ENCODE data around the gene PPFIBP1.
"Not testable (repeated sequence)": the region's sequence is repeated elsewhere in the genome, so short reads cannot be mapped to it uniquely, and the experiment has no call there.

The PPFIBP1 gene

GRCh38 chr12:27616356-27617142, 92.5 kb downstream of the PPFIBP1 start:
- H3K9ac ChIP-seq (ENCODE audit: low read depth, low read length): no peak overlapping the region
- H3K27me3 ChIP-seq (ENCODE audit: control insufficient read depth, insufficient read depth, low read length): no peaks in the 10 kb centered on the region

GRCh38 chr12:27618836-27619235, 94.8 kb downstream of the PPFIBP1 start:
- Histone ChIP-seq H3K4me1 (ENCODE audit: control insufficient read depth, insufficient read depth, low read length) (peaks cover 11% of the 10 kb centered on the region), H3K9me3 (ENCODE audit: control insufficient read depth, insufficient read depth, low read length) (no peaks in the 10 kb centered on the region), H3K4me3 (ENCODE audit: low read depth, low read length) (no peak overlapping the region), H3K27me3 (ENCODE audit: control insufficient read depth, insufficient read depth, low read length) (no peaks in the 10 kb centered on the region), H3K9ac (ENCODE audit: low read depth, low read length) (no peak overlapping the region), H3K36me3 (ENCODE audit: control insufficient read depth, insufficient read depth, low read length) (no peaks in the 10 kb centered on the region), H3K27ac (ENCODE audit: low read depth, low read length) (no peak overlapping the region)

More at GRCh38 chr12:27616356-27617142, 92.5 kb downstream of the PPFIBP1 start:
- Histone ChIP-seq H3K36me3 (ENCODE audit: control insufficient read depth, insufficient read depth, low read length) (no peaks in the 10 kb centered on the region), H3K4me3 (ENCODE audit: low read depth, low read length) (no peak overlapping the region), H3K4me1 (ENCODE audit: control insufficient read depth, insufficient read depth, low read length) (peaks cover 11% of the 10 kb centered on the region), H3K27ac (ENCODE audit: low read depth, low read length) (no peak overlapping the region), H3K9me3 (ENCODE audit: control insufficient read depth, insufficient read depth, low read length) (no peaks in the 10 kb centered on the region)

- Histone ChIP-seq H3K9me3 (ENCODE audit: control insufficient read depth, insufficient read depth, low read length) (no peaks in the 10 kb centered on the region), H3K4me3 (ENCODE audit: low read depth, low read length) (no peak overlapping the region), H3K27me3 (ENCODE audit: control insufficient read depth, insufficient read depth, low read length) (no peaks in the 10 kb centered on the region), H3K9ac (ENCODE audit: low read depth, low read length) (no peak overlapping the region), H3K27ac (ENCODE audit: low read depth, low read length) (no peak overlapping the region), H3K36me3 (ENCODE audit: control insufficient read depth, insufficient read depth, low read length) (no peaks in the 10 kb centered on the region), H3K4me1 (ENCODE audit: control insufficient read depth, insufficient read depth, low read length) (peaks cover 11% of the 10 kb centered on the region)
These were observed 95.3 kb downstream of the PPFIBP1 start for GRCh38 chr12:27619308-27619707.

- no peak overlapping the region for H3K9ac ChIP-seq (ENCODE audit: low read depth, low read length)
- H3K36me3 ChIP-seq (ENCODE audit: control insufficient read depth, insufficient read depth, low read length): no peaks in the 10 kb centered on the region
- no peak overlapping the region for H3K4me3 ChIP-seq (ENCODE audit: low read depth, low read length)
- no peaks in the 10 kb centered on the region for H3K27me3 ChIP-seq (ENCODE audit: control insufficient read depth, insufficient read depth, low read length)
- peaks cover 9% of the 10 kb centered on the region for H3K4me1 ChIP-seq (ENCODE audit: control insufficient read depth, insufficient read depth, low read length)
- H3K9me3 ChIP-seq (ENCODE audit: control insufficient read depth, insufficient read depth, low read length): no peaks in the 10 kb centered on the region
- no peak overlapping the region for H3K27ac ChIP-seq (ENCODE audit: low read depth, low read length)
These were observed 96.1 kb downstream of the PPFIBP1 start for GRCh38 chr12:27620121-27620520.

GRCh38 chr12:27622436-27623195, 98.6 kb downstream of the PPFIBP1 start:
- H3K27me3 ChIP-seq (ENCODE audit: control insufficient read depth, insufficient read depth, low read length): no peaks in the 10 kb centered on the region
- no peaks in the 10 kb centered on the region for H3K36me3 ChIP-seq (ENCODE audit: control insufficient read depth, insufficient read depth, low read length)
- no peaks in the 10 kb centered on the region for H3K9me3 ChIP-seq (ENCODE audit: control insufficient read depth, insufficient read depth, low read length)
- H3K27ac ChIP-seq (ENCODE audit: low read depth, low read length): no peak overlapping the region
- no peak overlapping the region for H3K9ac ChIP-seq (ENCODE audit: low read depth, low read length)
- H3K4me3 ChIP-seq (ENCODE audit: low read depth, low read length): no peak overlapping the region
- no peaks in the 10 kb centered on the region for H3K4me1 ChIP-seq (ENCODE audit: control insufficient read depth, insufficient read depth, low read length)

- Histone ChIP-seq H3K4me3 (ENCODE audit: low read depth, low read length) (no peak overlapping the region), H3K4me1 (ENCODE audit: control insufficient read depth, insufficient read depth, low read length) (no peaks in the 10 kb centered on the region), H3K36me3 (ENCODE audit: control insufficient read depth, insufficient read depth, low read length) (no peaks in the 10 kb centered on the region), H3K9me3 (ENCODE audit: control insufficient read depth, insufficient read depth, low read length) (no peaks in the 10 kb centered on the region), H3K27ac (ENCODE audit: low read depth, low read length) (no peak overlapping the region), H3K27me3 (ENCODE audit: control insufficient read depth, insufficient read depth, low read length) (no peaks in the 10 kb centered on the region), H3K9ac (ENCODE audit: low read depth, low read length) (no peak overlapping the region)
These were observed 99.6 kb downstream of the PPFIBP1 start for GRCh38 chr12:27623645-27624044.

- Histone ChIP-seq H3K27me3 (ENCODE audit: control insufficient read depth, insufficient read depth, low read length) (no peaks in the 10 kb centered on the region), H3K4me1 (ENCODE audit: control insufficient read depth, insufficient read depth, low read length) (no peaks in the 10 kb centered on the region), H3K4me3 (ENCODE audit: low read depth, low read length) (no peak overlapping the region), H3K27ac (ENCODE audit: low read depth, low read length) (no peak overlapping the region), H3K9ac (ENCODE audit: low read depth, low read length) (no peak overlapping the region), H3K36me3 (ENCODE audit: control insufficient read depth, insufficient read depth, low read length) (no peaks in the 10 kb centered on the region), H3K9me3 (ENCODE audit: control insufficient read depth, insufficient read depth, low read length) (no peaks in the 10 kb centered on the region)
These were observed 100.6 kb downstream of the PPFIBP1 start for GRCh38 chr12:27624586-27624985.

GRCh38 chr12:27627123-27627852, 103.3 kb downstream of the PPFIBP1 start:
- Histone ChIP-seq H3K27ac (ENCODE audit: low read depth, low read length) (no peak overlapping the region), H3K4me1 (ENCODE audit: control insufficient read depth, insufficient read depth, low read length) (no peaks in the 10 kb centered on the region), H3K9ac (ENCODE audit: low read depth, low read length) (no peak overlapping the region), H3K9me3 (ENCODE audit: control insufficient read depth, insufficient read depth, low read length) (no peaks in the 10 kb centered on the region), H3K4me3 (ENCODE audit: low read depth, low read length) (no peak overlapping the region), H3K27me3 (ENCODE audit: control insufficient read depth, insufficient read depth, low read length) (no peaks in the 10 kb centered on the region), H3K36me3 (ENCODE audit: control insufficient read depth, insufficient read depth, low read length) (no peaks in the 10 kb centered on the region)

- not testable (repeated sequence) for H3K9ac ChIP-seq (ENCODE audit: low read depth, low read length); H3K27ac ChIP-seq (ENCODE audit: low read depth, low read length); H3K36me3 ChIP-seq (ENCODE audit: control insufficient read depth, insufficient read depth, low read length); H3K27me3 ChIP-seq (ENCODE audit: control insufficient read depth, insufficient read depth, low read length); H3K9me3 ChIP-seq (ENCODE audit: control insufficient read depth, insufficient read depth, low read length); H3K4me3 ChIP-seq (ENCODE audit: low read depth, low read length); H3K4me1 ChIP-seq (ENCODE audit: control insufficient read depth, insufficient read depth, low read length)
These were observed 104.0 kb downstream of the PPFIBP1 start for GRCh38 chr12:27627853-27628469.

GRCh38 chr12:27630219-27630618, 106.2 kb downstream of the PPFIBP1 start:
- H3K9me3 ChIP-seq (ENCODE audit: control insufficient read depth, insufficient read depth, low read length); H3K27me3 ChIP-seq (ENCODE audit: control insufficient read depth, insufficient read depth, low read length); H3K36me3 ChIP-seq (ENCODE audit: control insufficient read depth, insufficient read depth, low read length); H3K4me1 ChIP-seq (ENCODE audit: control insufficient read depth, insufficient read depth, low read length); H3K27ac ChIP-seq (ENCODE audit: low read depth, low read length); H3K4me3 ChIP-seq (ENCODE audit: low read depth, low read length); H3K9ac ChIP-seq (ENCODE audit: low read depth, low read length): not testable (repeated sequence)

All from HUES48 (cell line).